DMS79 (cell line): ENCODE measurements around the gene PTPRB.

Source experiments
- DNase-seq: peaks from one replicate; lab custom pipeline; 2025; lab: John Stamatoyannopoulos, UW

The PTPRB gene

DNA sequence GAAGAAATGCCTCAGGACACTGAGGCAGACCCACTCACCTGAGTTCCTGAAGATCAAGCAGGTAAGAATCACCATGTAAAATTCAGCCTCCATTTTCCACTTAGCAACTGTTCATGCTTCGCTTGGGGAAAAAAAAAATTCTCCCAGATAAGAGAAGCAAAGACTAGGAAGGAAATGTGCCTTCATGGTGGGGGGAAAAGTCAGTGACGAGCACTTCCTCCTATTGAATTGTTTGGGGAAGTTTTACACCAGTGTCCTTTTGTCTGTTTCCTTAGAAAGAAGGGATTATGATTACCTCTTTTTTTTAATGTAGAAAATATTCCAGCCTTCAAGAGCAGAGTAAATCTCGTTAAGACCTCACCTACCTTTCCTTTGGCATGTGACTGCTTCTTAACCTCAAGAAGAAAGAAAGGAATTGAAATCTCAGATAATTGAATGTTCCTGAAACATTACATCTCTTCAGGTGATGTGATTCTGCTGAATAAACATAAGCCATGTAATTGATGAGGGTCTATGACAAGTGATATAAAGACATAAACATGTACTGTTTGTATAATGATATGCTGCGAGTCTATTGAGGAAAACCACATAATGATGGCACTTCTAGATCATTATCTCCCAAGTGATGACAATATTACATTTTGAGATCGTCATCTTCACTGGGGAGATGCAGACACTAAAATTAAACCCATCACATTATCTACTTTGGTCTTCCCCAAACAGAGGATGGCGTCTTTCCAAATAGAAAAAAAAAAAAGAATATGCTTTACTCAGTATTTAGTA lies at the start of gene PTPRB:
TSS of gene PTPRB (minus strand) at position 127 of the 783 bp plus-strand sequence. CDS start at position 93, 34 bp downstream.
- DNase-seq: no peak

DNA sequence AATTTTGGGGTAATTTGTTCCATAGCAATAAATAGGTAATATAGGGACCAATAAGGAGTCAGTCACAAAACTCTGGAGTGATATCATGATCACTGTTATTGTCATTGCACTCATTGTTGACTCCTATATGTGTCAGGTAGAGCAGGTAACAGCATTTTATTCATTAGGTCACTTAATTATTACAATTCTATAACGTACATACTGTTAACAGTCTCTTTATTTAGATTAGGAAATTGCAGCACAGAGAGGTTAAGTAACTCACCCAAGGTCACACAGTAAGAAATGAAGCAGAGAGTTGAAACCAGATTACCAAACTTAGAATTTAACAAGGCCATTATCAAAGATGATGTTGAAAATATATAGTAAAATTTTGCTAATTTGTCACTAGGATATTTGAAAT lies 49.7 kb upstream of the PTPRB start:
- no peak for DNase-seq

DNA sequence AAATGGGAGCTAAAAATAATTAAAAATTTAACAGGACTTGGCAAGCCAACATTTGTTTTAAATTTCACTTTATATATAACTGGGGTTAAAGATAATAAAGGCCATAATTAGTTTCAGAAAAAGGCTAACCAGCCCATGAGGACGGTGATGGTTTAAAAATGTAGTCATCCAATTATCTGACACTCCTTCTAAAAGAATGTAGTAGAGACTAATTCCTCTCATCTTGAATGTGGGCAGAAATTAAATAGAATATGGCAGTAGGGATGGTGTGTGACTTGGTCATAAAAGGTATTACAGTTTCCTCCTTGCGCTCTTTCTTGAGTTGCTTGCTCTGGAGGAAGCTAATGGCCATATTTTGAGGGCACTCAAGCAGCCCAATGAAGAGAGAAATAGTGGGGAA lies 49.1 kb upstream of the PTPRB start:
- DNase-seq: no peak

GRCh38 chr12:70683976-70684375 lies 46.7 kb upstream of the PTPRB start:
- DNase-seq: no peak

DNA sequence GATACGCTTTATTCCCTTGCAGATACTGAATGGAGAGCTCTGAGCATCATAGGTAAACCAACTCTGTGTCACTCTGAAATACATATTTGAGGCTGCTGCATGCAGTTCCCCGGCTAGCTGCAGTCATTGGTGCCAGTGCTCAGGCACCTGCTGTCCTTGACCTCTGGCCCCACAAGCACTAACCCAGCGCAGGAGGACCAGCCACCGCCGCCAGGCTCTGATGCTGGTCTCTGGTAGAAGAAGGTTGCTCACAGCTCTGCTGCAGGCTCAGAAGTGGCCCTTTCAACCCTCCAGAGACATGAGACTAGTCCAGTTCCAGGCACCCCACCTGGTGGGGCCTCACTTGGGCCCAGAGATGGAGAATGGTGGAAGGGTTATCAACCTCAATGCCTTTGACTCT lies 34.5 kb upstream of the PTPRB start:
- no peak for DNase-seq

DNA sequence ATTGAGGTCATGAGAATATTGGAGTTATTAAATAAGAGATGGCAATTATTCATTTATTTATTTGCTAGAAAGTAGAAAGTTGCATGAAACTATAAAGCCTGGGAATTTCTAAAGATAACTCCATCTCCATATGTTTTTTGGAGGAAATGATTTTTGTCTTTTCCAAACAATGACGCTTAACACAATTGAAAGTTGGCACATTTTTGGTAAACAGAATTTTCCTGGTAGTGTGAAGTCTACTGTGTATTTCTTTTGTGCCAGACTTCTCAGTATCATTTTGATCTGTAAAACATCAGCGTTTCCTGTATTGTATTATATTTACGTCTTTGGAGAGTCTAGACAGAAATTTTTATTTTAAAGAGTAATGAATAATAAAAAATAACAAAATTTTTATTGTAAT lies 33.7 kb upstream of the PTPRB start:
- DNase-seq: no peak

GRCh38 chr12:70667253-70667652 lies 30.0 kb upstream of the PTPRB start:
- no peak for DNase-seq

GRCh38 chr12:70666364-70666763 lies 29.1 kb upstream of the PTPRB start:
- no peak for DNase-seq

GRCh38 chr12:70664465-70664881 lies 27.2 kb upstream of the PTPRB start:
- DNase-seq: no peak

GRCh38 chr12:70663838-70664237 lies 26.6 kb upstream of the PTPRB start:
- no peak for DNase-seq

DNA sequence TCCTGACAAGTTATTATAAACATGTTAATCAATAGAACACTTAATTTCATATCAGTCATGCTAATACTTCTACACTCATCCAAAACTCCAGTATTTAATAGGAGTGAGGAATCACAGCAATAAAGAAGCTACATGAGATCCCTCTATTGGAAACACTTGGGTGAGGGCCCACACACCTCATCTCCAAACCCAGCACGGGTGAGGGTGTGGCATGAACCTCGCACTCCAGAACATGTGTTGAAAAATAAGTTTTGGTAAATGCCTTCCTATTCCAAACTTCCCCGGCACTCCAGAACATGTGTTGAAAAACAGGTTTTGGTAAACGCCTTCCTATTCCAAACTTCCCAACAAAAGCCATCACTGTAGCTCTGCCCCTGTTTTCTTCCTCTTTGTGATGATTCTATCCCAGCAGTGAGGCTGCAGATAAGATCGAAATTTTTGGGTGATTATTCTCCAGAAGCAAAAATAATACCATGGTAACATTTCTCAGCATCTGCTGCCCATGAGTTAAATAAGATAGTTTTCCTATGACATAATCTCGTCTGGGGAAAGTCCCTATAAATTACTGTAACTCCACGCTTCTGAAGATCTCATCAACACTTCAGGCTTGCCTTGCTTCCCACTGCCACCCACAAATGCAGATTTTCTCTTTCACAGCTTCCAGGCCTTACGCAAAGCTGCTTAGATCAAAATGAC lies 24.4 kb upstream of the PTPRB start:
- DNase-seq: no peak

- DNase-seq: no peak
Observed at GRCh38 chr12:70660620-70661219, 23.5 kb upstream of the PTPRB start.

DNA sequence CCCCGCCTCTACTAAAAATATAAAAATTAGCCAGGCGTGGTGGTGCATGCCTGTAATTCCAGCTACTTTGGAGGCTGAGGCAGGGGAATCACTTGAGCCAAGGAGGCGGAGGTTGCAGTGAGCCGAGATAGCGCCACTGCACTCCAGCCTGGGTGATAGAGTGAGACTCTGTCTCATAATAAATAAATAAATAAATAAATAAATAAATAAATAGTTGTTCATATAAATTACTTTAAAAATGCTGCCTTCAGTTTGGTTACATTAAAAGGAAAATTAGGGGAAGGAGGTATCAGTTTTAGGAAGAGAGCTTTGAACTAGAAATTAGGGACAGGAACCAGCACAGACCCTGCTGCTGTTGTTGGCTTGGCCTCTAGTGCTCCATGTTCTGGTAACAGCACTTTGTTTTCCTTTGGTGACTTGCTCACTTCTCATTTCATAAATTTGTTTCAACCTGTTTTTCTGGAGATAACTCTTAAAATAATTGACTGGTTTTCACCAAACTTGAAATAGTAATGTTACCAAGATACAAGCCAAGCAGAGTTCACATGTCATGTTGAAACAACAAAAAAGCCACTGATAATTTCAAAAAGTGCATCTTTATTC lies 22.9 kb upstream of the PTPRB start:
- no peak for DNase-seq

DNA sequence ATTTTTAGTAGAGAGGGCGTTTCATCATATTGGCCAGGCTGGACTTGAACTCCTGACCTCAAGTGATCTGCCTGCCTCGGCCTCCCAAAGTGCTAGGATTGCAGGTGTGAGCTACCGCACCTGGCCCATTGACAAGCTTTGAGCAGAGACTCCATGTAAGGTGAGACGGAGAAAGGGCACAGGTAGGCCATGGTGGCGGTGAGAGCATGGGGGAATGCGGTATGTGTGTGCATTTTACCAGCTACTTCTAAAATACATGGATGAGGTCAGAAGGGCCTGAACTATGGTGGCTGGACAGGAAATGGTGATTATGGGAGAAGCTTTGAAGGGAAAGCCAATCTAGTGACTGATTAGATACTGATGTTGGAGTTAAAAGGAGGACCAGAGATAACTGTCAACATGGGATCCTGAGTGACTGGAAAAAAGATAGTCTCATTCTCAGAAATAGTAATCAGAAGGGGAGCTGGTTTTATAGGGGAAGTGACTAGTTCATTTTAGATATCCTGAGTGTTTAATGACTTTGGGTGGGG lies 21.9 kb upstream of the PTPRB start:
- DNase-seq: no peak

DNA sequence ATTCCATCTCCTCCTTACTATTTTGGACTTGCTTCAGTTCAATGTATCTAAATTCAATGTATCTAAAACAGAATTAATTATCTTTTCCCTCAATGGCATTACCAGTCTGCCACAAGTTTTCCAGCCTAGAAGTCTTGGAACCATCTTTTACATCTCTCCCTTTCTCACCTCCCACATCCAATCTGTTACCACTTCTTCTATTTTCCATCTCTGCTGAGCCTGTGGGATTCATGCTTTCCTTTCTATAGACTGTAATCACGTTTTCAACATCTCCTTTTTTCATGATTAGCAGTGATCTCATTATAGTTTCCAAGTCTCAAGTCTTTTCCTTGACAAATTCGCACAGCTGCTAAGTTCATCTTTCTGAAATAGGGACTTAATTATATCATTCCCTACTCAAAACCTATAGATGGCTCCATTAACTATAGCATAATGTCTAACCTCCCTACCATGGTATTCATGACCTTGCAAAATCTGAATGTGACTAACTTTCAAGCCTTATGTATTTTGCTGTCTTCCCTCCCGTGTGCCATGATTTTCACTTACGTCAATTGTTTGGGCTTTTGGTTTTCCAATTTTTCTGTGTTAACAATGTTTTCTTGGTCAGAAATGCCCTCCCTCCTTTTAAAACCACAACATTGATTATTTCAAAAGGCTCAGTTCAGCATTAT lies 20.5 kb upstream of the PTPRB start:
- no peak for DNase-seq

GRCh38 chr12:70652451-70652850 lies 15.2 kb upstream of the PTPRB start:
- no peak for DNase-seq

GRCh38 chr12:70648831-70649230 lies 11.6 kb upstream of the PTPRB start:
- DNase-seq: no peak

GRCh38 chr12:70648191-70648590 lies 11.0 kb upstream of the PTPRB start:
- no peak for DNase-seq

DNA sequence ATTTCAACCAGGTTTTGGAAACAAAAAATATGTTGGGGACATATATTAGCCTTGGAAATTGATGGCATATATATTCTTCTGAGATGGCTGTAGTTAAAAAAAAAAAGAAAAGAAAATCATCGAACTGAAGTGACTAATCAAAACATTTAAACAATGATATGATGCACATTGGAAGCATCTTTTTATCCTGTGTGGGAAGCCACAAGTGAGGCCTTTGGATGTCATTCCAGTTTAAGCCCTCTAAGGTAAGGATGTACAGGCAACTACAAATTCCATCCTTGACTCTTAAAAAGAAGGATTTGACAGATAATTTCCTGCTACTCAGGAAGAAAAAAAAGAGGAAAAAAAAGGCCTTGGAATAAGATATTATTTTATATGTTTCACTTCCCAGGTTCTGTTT lies 9.6 kb upstream of the PTPRB start:
- no peak for DNase-seq

GRCh38 chr12:70645494-70646317 lies 8.5 kb upstream of the PTPRB start:
- DNase-seq: no peak

DNA sequence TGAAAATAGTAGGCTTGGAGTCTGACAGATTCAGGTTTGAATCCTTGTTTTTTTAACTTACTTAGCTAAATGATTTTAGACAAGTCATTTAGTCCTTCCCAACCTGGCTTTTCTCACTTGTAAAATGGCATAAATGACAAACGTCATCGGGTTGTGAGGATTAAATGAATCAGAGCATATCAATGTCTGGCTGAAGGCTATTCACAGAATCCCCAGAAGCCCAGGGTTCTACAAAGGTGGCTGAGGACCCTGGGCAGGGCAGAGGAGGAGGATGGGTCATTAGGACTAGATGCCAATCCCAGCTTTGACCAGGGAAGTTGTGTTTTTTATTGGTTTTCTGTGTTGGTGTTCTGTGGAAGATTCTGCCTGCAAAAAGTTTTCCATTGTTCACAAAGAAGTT lies 7.6 kb upstream of the PTPRB start:
- DNase-seq: no peak
